Mesenchymal stem cell (in vitro differentiated cells and primary cell): ENCODE results near the gene ATP13A3.
A peak's percentile ranks its signal among the peaks of the same experiment; 100 is the strongest.

Experiments used
- DNase-seq: peaks from one replicate; pipeline ENCODE4 v3.0.0-alpha.2; 2013
- H2AFZ ChIP-seq: one replicate; pipeline ENCODE4 v1.6.1; 2013; ENCODE audit warnings: low read depth, mild to moderate bottlenecking, control low read depth, inconsistent platforms, low read length, moderate library complexity
- H2AK5ac ChIP-seq: 2 replicates; pipeline ENCODE4 v1.6.1; 2013; ENCODE audit warnings: low read length, moderate library complexity, mild to moderate bottlenecking, inconsistent platforms; ENCODE audit not compliant: severe bottlenecking
- H2BK120ac ChIP-seq: one replicate; pipeline ENCODE4 v1.6.1; 2013; ENCODE audit warnings: low read depth, mild to moderate bottlenecking, inconsistent platforms, low read length, moderate library complexity
- H2BK12ac ChIP-seq, 2 experiments: one replicate each; pipeline ENCODE4 v1.6.1; 2013; ENCODE audit warnings: inconsistent platforms in 2 of 2, low read length in 2 of 2, mild to moderate bottlenecking in 2 of 2, moderate library complexity in 2 of 2, control low read depth in 1 of 2
- H2BK15ac ChIP-seq: one replicate; pipeline ENCODE4 v1.6.1; 2013; ENCODE audit warnings: mild to moderate bottlenecking, low read depth, inconsistent platforms; ENCODE audit not compliant: poor library complexity, severe bottlenecking
- H2BK5ac ChIP-seq: 2 replicates; pipeline ENCODE4 v1.6.1; 2013; ENCODE audit warnings: low read depth, mild to moderate bottlenecking, low read length, control low read depth, inconsistent platforms; ENCODE audit not compliant: poor library complexity, severe bottlenecking
- H3K14ac ChIP-seq, 2 experiments: one replicate each; pipeline ENCODE4 v1.6.1; 2013; ENCODE audit warnings: inconsistent platforms in 2 of 2, low read length in 2 of 2, control low read depth in 1 of 2, mild to moderate bottlenecking in 1 of 2, moderate library complexity in 1 of 2
- H3K18ac ChIP-seq, 2 experiments: one replicate each; pipeline ENCODE4 v1.6.1; 2013; ENCODE audit warnings: inconsistent platforms in 2 of 2, low read length in 2 of 2, control low read depth in 1 of 2, low read depth in 1 of 2, mild to moderate bottlenecking in 1 of 2
- H3K23ac ChIP-seq, 2 experiments: one replicate each; pipeline ENCODE4 v1.6.1; 2013; ENCODE audit warnings: inconsistent platforms in 2 of 2, low read length in 2 of 2, mild to moderate bottlenecking in 2 of 2, moderate library complexity in 2 of 2, control low read depth in 1 of 2
- H3K27ac ChIP-seq: 2 replicates; pipeline ENCODE4 v1.5.1; 2013; ENCODE audit warnings: mild to moderate bottlenecking, moderate library complexity, low read length, control low read depth, inconsistent platforms; ENCODE audit not compliant: poor library complexity, severe bottlenecking
- H3K27me3 ChIP-seq, 2 experiments: 2 replicates each; pipeline versions ENCODE4 v1.6.1 to v1.7.0; 2013; ENCODE audit warnings: low read length in 2 of 2, mild to moderate bottlenecking in 2 of 2, moderate library complexity in 2 of 2, control low read depth in 1 of 2, inconsistent platforms in 1 of 2; ENCODE audit not compliant: control insufficient read depth in 1 of 2, insufficient read depth in 1 of 2
- H3K36me3 ChIP-seq, 2 experiments: 2 replicates each; pipeline versions ENCODE4 v1.6.1 to v1.7.0; 2013; ENCODE audit warnings: low read length in 2 of 2, control low read depth in 1 of 2, inconsistent platforms in 1 of 2, low read depth in 1 of 2, mild to moderate bottlenecking in 1 of 2; ENCODE audit not compliant: insufficient read depth in 2 of 2, control insufficient read depth in 1 of 2
- H3K4ac ChIP-seq, 2 experiments: one replicate each; pipeline ENCODE4 v1.6.1; 2013; ENCODE audit warnings: inconsistent platforms in 2 of 2, low read length in 2 of 2, mild to moderate bottlenecking in 2 of 2, moderate library complexity in 2 of 2, control low read depth in 1 of 2, low read depth in 1 of 2
- H3K4me1 ChIP-seq: 2 replicates; pipeline ENCODE4 v1.6.1; 2013; ENCODE audit warnings: low read depth, low read length, control low read depth; ENCODE audit not compliant: control insufficient read depth, insufficient read depth
- H3K4me2 ChIP-seq: 2 replicates; pipeline ENCODE4 v1.6.1; 2013; ENCODE audit warnings: low read length, mild to moderate bottlenecking, inconsistent platforms; ENCODE audit not compliant: poor library complexity, severe bottlenecking
- H3K4me3 ChIP-seq, 2 experiments: 2 replicates each; pipeline versions ENCODE4 v1.5.1 to v1.7.0; 2013; ENCODE audit warnings: low read length in 2 of 2, mild to moderate bottlenecking in 2 of 2, control low read depth in 1 of 2, low read depth in 1 of 2; ENCODE audit not compliant: insufficient read depth in 1 of 2
- H3K79me1 ChIP-seq: replicated peaks from 2 replicates; pipeline ENCODE4 v1.6.1; 2013; ENCODE audit warnings: mild to moderate bottlenecking, control low read depth, low read length, inconsistent platforms; ENCODE audit not compliant: poor library complexity, severe bottlenecking
- H3K9ac ChIP-seq: 2 replicates; pipeline ENCODE4 v1.7.0; 2013; ENCODE audit warnings: mild to moderate bottlenecking, low read length, moderate library complexity
- H3K9me3 ChIP-seq: 2 replicates; pipeline ENCODE4 v1.7.0; 2013; ENCODE audit warnings: mild to moderate bottlenecking, low read length; ENCODE audit not compliant: control insufficient read depth
- H4K8ac ChIP-seq: one replicate; pipeline ENCODE4 v1.6.1; 2013; ENCODE audit warnings: inconsistent platforms, mild to moderate bottlenecking, low read length, moderate library complexity
- H4K91ac ChIP-seq: one replicate; pipeline ENCODE4 v1.6.1; 2013; ENCODE audit warnings: mild to moderate bottlenecking, low read length, inconsistent platforms
- WGBS: methylation state at CpG from one replicate; pipeline ENCODE4 v1.1.7; 2013; ENCODE audit warnings: mixed read lengths; 5-methylcytosine and 5-hydroxymethylcytosine counted together

Gene ATP13A3

DNA sequence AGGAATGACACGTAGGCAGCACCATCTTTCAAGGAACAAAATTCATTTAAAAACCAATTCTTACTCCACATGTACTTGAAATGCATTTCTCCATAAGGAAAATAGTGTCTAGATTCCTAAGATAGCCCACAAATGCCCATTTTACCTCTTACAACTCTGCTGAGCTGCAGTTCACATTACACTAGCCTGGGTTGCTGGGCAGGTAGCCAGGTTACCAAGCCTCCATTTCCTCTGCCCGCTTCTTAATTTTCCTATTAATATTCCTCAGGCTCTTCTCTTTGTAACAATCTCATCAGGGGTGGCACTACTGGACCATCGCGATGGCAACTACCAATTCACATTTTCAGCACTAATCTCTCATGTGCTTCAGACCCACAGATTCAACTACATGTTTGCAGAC, 10.8 kb downstream of the ATP13A3 start:
- Histone ChIP-seq H2AFZ (no peak overlapping the region), H2BK5ac (no peak overlapping the region), H3K4ac (no peak overlapping the region), H3K4me2 (no peak overlapping the region), H3K4me1 (no peaks in the 10 kb centered on the region), H3K23ac (no peak overlapping the region), H3K9me3 (no peaks in the 10 kb centered on the region), H2AK5ac (no peak overlapping the region), H3K9ac (peak overlapping the region; percentile 60), H2BK120ac (no peak overlapping the region), H3K36me3 (peaks cover 3 to 45% of the 10 kb centered on the region in 2 experiments), H3K4me3 (no peak overlapping the region), H2BK15ac (no peak overlapping the region), H3K27ac (no peak overlapping the region), H4K8ac (no peak overlapping the region), H3K14ac (no peak overlapping the region), H3K18ac (no peak overlapping the region), H2BK12ac (no peak overlapping the region), H3K79me1 (peaks cover 15% of the 10 kb centered on the region), H4K91ac (no peak overlapping the region), H3K27me3 (no peaks in the 10 kb centered on the region)
- 99% methylated on average over 4 of the region's 4 CpGs for WGBS
- no peak for DNase-seq

- Histone ChIP-seq H3K4me3 (no peak overlapping the region), H2AK5ac (no peak overlapping the region), H4K8ac (no peak overlapping the region), H2BK120ac (no peak overlapping the region), H3K36me3 (peaks cover 3 to 41% of the 10 kb centered on the region in 2 experiments), H3K4me2 (no peak overlapping the region), H3K4ac (no peak overlapping the region), H3K23ac (no peak overlapping the region), H4K91ac (no peak overlapping the region), H3K9ac (peak overlapping the region; percentile 60), H3K9me3 (no peaks in the 10 kb centered on the region), H2BK15ac (no peak overlapping the region), H3K14ac (no peak overlapping the region), H3K18ac (no peak overlapping the region), H2AFZ (no peak overlapping the region), H2BK5ac (no peak overlapping the region), H3K4me1 (no peaks in the 10 kb centered on the region), H2BK12ac (no peak overlapping the region), H3K27ac (no peak overlapping the region), H3K79me1 (peaks cover 15% of the 10 kb centered on the region), H3K27me3 (no peaks in the 10 kb centered on the region)
- DNase-seq, result no peak
- WGBS, result 86% methylated on average over 2 of the region's 4 CpGs
Measured at GRCh38 chr3:194475138-194475932, 11.5 kb downstream of the ATP13A3 start.

- Histone ChIP-seq H3K27ac (no peak overlapping the region), H3K18ac (no peak overlapping the region), H3K4ac (no peak overlapping the region), H3K9me3 (no peaks in the 10 kb centered on the region), H3K14ac (no peak overlapping the region), H2BK15ac (no peak overlapping the region), H2BK120ac (no peak overlapping the region), H3K4me3 (no peak overlapping the region), H3K4me1 (no peaks in the 10 kb centered on the region), H3K36me3 (peaks cover 3 to 40% of the 10 kb centered on the region in 2 experiments), H2AFZ (no peak overlapping the region), H2BK5ac (no peak overlapping the region), H3K9ac (peak overlapping the region; percentile 60), H3K4me2 (no peak overlapping the region), H2BK12ac (no peak overlapping the region), H3K23ac (no peak overlapping the region), H3K79me1 (peaks cover 15% of the 10 kb centered on the region), H4K8ac (no peak overlapping the region), H2AK5ac (no peak overlapping the region), H4K91ac (no peak overlapping the region), H3K27me3 (no peaks in the 10 kb centered on the region)
- 94% methylated on average over 5 of the region's 7 CpGs for WGBS
- no peak for DNase-seq
Measured at GRCh38 chr3:194474675-194475074, 12.1 kb downstream of the ATP13A3 start.

DNA sequence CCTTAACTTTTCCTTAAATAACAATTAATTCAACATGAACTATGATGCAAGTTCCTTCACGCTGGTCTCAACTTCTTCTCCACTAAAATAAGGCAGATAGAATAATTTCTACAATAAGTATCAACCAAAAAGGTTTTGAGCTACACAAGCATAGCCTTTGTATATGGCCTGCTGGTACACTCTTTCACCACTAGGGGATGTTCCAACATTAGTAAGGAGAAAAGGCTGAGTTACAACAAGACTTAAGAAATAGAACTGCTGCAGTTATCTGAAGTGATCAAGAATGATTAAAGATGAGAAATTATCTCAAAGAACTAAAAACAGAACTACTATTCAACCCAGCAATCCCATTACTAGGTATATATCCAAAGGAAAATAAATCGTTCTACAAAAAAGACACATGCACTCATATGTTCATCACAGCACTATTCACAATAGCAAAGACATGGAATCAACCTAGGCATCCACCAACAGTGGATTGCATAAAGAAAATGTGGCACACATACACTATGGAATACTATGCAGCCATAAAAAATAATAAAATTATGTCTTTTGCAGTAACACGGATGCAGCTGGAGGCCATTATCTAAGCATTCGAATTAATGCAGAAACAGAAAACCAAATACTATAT, 14.4 kb downstream of the ATP13A3 start:
- WGBS, result 45% methylated on average over 2 of the region's 4 CpGs
- Histone ChIP-seq H3K4me3 (no peak overlapping the region), H2AK5ac (no peak overlapping the region), H2BK12ac (no peak overlapping the region), H3K36me3 (peaks cover 3 to 22% of the 10 kb centered on the region in 2 experiments), H3K14ac (no peak overlapping the region), H3K79me1 (peaks cover 16% of the 10 kb centered on the region), H3K18ac (no peak overlapping the region), H3K4me2 (no peak overlapping the region), H3K4me1 (peaks cover 2% of the 10 kb centered on the region), H3K4ac (no peak overlapping the region), H3K27me3 (no peaks in the 10 kb centered on the region), H3K9ac (peak overlapping the region; percentile 1), H3K23ac (no peak overlapping the region), H2BK15ac (no peak overlapping the region), H2BK5ac (no peak overlapping the region), H3K9me3 (no peaks in the 10 kb centered on the region), H2AFZ (no peak overlapping the region), H4K91ac (no peak overlapping the region), H4K8ac (no peak overlapping the region), H3K27ac (no peak overlapping the region), H2BK120ac (no peak overlapping the region)
- DNase-seq, result peak; percentile 83
